Fibroblast of pulmonary artery (primary cell): ENCODE data around the gene PLCL1.

Experiments
- DNase-seq: peaks from one replicate; pipeline ENCODE4 v3.0.0-alpha.2; 2010; ENCODE audit warnings: low read depth
- H3K4me3 ChIP-seq: replicated peaks from 2 replicates; pipeline ENCODE4 v1.5.1; 2011; ENCODE audit warnings: low read depth, mild to moderate bottlenecking, control low read depth, low read length, moderate library complexity
- CTCF ChIP-seq: IDR thresholded peaks from 2 replicates; pipeline ENCODE4 v1.5.1; 2011; ENCODE audit warnings: mild to moderate bottlenecking, control low read depth, low read length, inconsistent platforms; ENCODE audit errors: missing control alignments

PLCL1 gene

GRCh38 chr2:197943731-197944130 is 139.3 kb downstream of the PLCL1 start:
- DNase-seq: no peak
- no peak for TF ChIP-seq CTCF
- H3K4me3 ChIP-seq: no peak overlapping the region

GRCh38 chr2:197944416-197945096 is 140.2 kb downstream of the PLCL1 start:
- no peak for TF ChIP-seq CTCF
- H3K4me3 ChIP-seq: no peak overlapping the region
- no peak for DNase-seq

- no peak for TF ChIP-seq CTCF
- no peak overlapping the region for H3K4me3 ChIP-seq
- DNase-seq: peak; percentile 33
Measured at GRCh38 chr2:197946562-197946961, 142.2 kb downstream of the PLCL1 start.

- no peak for TF ChIP-seq CTCF
- DNase-seq: no peak
Measured at GRCh38 chr2:197947219-197947757, 142.9 kb downstream of the PLCL1 start.

GRCh38 chr2:197949224-197949623 is 144.8 kb downstream of the PLCL1 start:
- no peak for TF ChIP-seq CTCF
- H3K4me3 ChIP-seq: no peak overlapping the region
- no peak for DNase-seq

More at GRCh38 chr2:197947219-197947757, 142.9 kb downstream of the PLCL1 start:
- H3K4me3 ChIP-seq: no peak overlapping the region

GRCh38 chr2:197950006-197950405 is 145.6 kb downstream of the PLCL1 start:
- no peak for TF ChIP-seq CTCF
- DNase-seq: no peak

GRCh38 chr2:197950724-197951123 is 146.3 kb downstream of the PLCL1 start:
- DNase-seq: no peak
- TF ChIP-seq CTCF: no peak
- H3K4me3 ChIP-seq: no peak overlapping the region

More at GRCh38 chr2:197950006-197950405, 145.6 kb downstream of the PLCL1 start:
- no peak overlapping the region for H3K4me3 ChIP-seq
